ENCODE results near the gene MROH9.

Gene MROH9

GRCh38 chr1:170970256-170970655 is 34.9 kb downstream of the MROH9 start:
- no peak for DNase-seq (ENCODE audit: low read depth)

- no peak for DNase-seq (ENCODE audit: low read depth)
These were observed 43.1 kb downstream of the MROH9 start for GRCh38 chr1:170978371-170978910.

GRCh38 chr1:170985406-170985805 is 50.1 kb downstream of the MROH9 start:
- no peak for DNase-seq (ENCODE audit: low read depth)

- DNase-seq (ENCODE audit: low read depth): no peak
These were observed 51.6 kb downstream of the MROH9 start for GRCh38 chr1:170986901-170987300.

- no peak for DNase-seq (ENCODE audit: low read depth)
These were observed 52.1 kb downstream of the MROH9 start for GRCh38 chr1:170987424-170987823.

GRCh38 chr1:170993151-170993550 is 57.8 kb downstream of the MROH9 start:
- no peak for DNase-seq (ENCODE audit: low read depth)

- DNase-seq (ENCODE audit: low read depth): no peak
These were observed 58.4 kb downstream of the MROH9 start for GRCh38 chr1:170993717-170994116.

- DNase-seq (ENCODE audit: low read depth): no peak
These were observed 79.5 kb downstream of the MROH9 start for GRCh38 chr1:171014880-171015279.

GRCh38 chr1:171017426-171017825 is 82.1 kb downstream of the MROH9 start:
- DNase-seq (ENCODE audit: low read depth): no peak

GRCh38 chr1:171019971-171020370 is 84.6 kb downstream of the MROH9 start:
- DNase-seq (ENCODE audit: low read depth): no peak

GRCh38 chr1:171032822-171033702 is 97.7 kb downstream of the MROH9 start:
- DNase-seq (ENCODE audit: low read depth): no peak

- DNase-seq (ENCODE audit: low read depth): no peak
These were observed 102.3 kb downstream of the MROH9 start for GRCh38 chr1:171037626-171038025.

GRCh38 chr1:171038284-171038683 is 103.0 kb downstream of the MROH9 start:
- no peak for DNase-seq (ENCODE audit: low read depth)

GRCh38 chr1:171048014-171048413 is 112.7 kb downstream of the MROH9 start:
- no peak for DNase-seq (ENCODE audit: low read depth)

GRCh38 chr1:171052977-171053376 is 117.6 kb downstream of the MROH9 start:
- DNase-seq (ENCODE audit: low read depth): no peak

GRCh38 chr1:171055966-171056643 is 120.8 kb downstream of the MROH9 start:
- DNase-seq (ENCODE audit: low read depth): no peak

GRCh38 chr1:171061425-171062143 is 126.2 kb downstream of the MROH9 start:
- no peak for DNase-seq (ENCODE audit: low read depth)

GRCh38 chr1:171062902-171063301 is 127.6 kb downstream of the MROH9 start:
- DNase-seq (ENCODE audit: low read depth): no peak

GRCh38 chr1:171075041-171075440 is 139.7 kb downstream of the MROH9 start:
- DNase-seq (ENCODE audit: low read depth): no peak

GRCh38 chr1:171081314-171081753 is 146.0 kb downstream of the MROH9 start:
- no peak for DNase-seq (ENCODE audit: low read depth)

GRCh38 chr1:171081763-171082201 is 146.4 kb downstream of the MROH9 start:
- DNase-seq (ENCODE audit: low read depth): no peak

GRCh38 chr1:171082606-171083005 is 147.3 kb downstream of the MROH9 start:
- no peak for DNase-seq (ENCODE audit: low read depth)
